22Rv1 (cell line): ENCODE data around the gene CREB3L4.

Source experiments
- H3K27ac ChIP-seq: fragments of 450-650 bp; 2 replicates; pipeline ENCODE4 v1.5.1; 2017
- ZFX ChIP-seq: fragments of 450-650 bp; IDR thresholded peaks from 2 replicates; pipeline ENCODE4 v1.6.1; 2017; ENCODE audit warnings: antibody characterized with exemption, borderline replicate concordance
- TF ChIP-seq, protein P1 (sequence below): fragments of 450-650 bp; IDR thresholded peaks from 2 replicates; pipeline ENCODE4 v1.5.1; 2017; ENCODE audit warnings: mild to moderate bottlenecking

Gene CREB3L4

DNA sequence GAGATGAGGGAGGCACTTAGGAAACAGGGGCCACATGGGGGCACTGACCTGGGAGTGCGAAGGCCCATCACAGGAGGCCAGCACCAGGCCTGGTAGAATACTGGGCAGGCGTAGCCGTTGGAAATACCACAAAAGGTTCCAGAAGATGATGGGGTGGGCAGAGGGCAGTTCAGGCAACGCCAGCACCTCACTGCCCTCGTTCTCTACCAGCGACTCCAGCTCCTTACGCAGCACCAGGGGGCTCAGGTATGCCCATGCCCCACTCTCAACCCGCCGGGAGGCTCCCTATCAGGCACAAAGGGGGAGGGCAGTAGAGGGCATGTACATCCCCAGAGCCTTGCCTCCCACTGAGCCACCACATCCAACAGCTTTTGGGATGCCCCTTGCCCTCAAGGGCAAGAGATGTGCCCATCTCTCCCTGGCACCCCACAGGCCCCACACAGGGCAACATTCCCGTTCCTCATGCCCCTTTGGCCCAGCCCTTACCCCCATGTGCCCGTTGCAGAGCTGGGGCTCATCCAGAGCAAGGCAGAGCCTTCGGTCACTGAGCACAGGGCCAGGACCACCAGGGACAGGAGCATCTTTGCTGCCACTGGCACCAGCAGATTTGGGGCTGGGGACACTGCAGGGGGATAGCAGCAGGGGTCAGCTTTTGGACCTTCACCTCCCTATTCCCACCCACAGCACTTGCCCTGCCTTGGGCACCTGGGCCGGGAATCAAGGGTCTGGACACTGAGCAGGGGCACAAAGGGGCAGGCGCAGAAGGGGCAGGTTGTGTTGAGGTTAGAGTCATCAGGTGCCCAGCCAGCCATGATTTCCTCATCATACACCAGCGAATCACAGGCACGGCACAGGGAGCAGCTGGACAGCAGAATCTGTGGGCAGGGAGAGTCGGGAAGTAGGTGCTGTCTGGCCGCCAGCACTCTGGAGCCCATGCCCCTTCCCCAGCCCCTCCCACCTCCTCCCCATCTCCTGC lies 35.3 kb upstream of the CREB3L4 start:
- no peak for TF ChIP-seq ZFX
- H3K27ac ChIP-seq: no peak overlapping the region

- TF ChIP-seq, protein P1, sequence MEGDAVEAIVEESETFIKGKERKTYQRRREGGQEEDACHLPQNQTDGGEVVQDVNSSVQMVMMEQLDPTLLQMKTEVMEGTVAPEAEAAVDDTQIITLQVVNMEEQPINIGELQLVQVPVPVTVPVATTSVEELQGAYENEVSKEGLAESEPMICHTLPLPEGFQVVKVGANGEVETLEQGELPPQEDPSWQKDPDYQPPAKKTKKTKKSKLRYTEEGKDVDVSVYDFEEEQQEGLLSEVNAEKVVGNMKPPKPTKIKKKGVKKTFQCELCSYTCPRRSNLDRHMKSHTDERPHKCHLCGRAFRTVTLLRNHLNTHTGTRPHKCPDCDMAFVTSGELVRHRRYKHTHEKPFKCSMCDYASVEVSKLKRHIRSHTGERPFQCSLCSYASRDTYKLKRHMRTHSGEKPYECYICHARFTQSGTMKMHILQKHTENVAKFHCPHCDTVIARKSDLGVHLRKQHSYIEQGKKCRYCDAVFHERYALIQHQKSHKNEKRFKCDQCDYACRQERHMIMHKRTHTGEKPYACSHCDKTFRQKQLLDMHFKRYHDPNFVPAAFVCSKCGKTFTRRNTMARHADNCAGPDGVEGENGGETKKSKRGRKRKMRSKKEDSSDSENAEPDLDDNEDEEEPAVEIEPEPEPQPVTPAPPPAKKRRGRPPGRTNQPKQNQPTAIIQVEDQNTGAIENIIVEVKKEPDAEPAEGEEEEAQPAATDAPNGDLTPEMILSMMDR: no peak
- TF ChIP-seq ZFX: no peak
- H3K27ac ChIP-seq: no peak overlapping the region
Measured at GRCh38 chr1:153933430-153933829, 34.3 kb upstream of the CREB3L4 start.

GRCh38 chr1:153933955-153934354 lies 33.7 kb upstream of the CREB3L4 start:
- TF ChIP-seq ZFX: no peak
- TF ChIP-seq, protein P1: no peak
- no peak overlapping the region for H3K27ac ChIP-seq

- H3K27ac ChIP-seq: no peak overlapping the region
- TF ChIP-seq, protein P1: no peak
- TF ChIP-seq ZFX: no peak
Measured at GRCh38 chr1:153934746-153935145, 33.0 kb upstream of the CREB3L4 start.

DNA sequence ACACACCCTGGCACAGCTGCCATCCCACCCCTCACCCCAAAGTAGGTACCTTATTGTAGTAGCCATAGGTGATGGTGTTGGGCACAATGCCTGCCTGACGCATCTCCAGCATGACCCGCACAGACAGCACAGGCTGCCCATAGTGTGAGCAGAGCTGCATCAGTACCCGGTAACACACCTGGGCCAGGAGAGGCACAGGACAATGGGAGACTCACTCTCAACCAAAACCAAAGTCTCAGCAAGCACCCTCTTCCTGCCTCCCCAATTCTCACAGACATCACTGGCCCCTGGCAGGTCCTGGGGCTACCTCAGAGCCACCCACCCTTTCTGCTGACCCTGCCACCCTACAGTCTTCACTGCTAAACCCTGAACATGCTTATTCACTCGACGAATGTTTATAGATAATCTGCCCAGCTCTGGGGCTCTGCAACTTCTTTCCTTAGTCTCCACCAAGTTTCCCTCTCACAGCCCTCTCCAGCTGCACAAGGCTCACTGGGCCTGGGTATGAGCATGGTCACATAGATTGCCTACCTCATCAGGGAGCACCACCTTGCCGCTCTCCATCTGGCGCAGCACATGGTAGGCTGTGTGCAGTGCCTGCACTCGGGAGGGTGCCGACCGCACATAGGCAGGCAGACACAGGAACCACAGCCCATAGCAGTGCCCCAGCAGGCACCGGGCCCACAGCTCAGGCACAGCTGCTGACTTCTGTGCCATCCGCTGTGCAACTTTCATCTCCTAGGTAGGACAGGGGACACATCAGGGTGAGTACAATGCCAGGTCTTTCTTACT lies 31.5 kb upstream of the CREB3L4 start:
- H3K27ac ChIP-seq: no peak overlapping the region
- no peak for TF ChIP-seq ZFX
- TF ChIP-seq, protein P1: no peak

- no peak overlapping the region for H3K27ac ChIP-seq
- TF ChIP-seq, protein P1: no peak
- TF ChIP-seq ZFX: no peak
Measured at GRCh38 chr1:153937331-153937730, 30.4 kb upstream of the CREB3L4 start.

GRCh38 chr1:153938996-153939395 lies 28.7 kb upstream of the CREB3L4 start:
- TF ChIP-seq, protein P1: no peak
- TF ChIP-seq ZFX: no peak
- no peak overlapping the region for H3K27ac ChIP-seq
